AML-193 (cell line): ENCODE data around the gene MOV10.

Experiments used
- DNase-seq, 2 experiments: peaks; one replicate each; lab custom pipeline; 2025; lab: John Stamatoyannopoulos, UW

The MOV10 gene

DNA sequence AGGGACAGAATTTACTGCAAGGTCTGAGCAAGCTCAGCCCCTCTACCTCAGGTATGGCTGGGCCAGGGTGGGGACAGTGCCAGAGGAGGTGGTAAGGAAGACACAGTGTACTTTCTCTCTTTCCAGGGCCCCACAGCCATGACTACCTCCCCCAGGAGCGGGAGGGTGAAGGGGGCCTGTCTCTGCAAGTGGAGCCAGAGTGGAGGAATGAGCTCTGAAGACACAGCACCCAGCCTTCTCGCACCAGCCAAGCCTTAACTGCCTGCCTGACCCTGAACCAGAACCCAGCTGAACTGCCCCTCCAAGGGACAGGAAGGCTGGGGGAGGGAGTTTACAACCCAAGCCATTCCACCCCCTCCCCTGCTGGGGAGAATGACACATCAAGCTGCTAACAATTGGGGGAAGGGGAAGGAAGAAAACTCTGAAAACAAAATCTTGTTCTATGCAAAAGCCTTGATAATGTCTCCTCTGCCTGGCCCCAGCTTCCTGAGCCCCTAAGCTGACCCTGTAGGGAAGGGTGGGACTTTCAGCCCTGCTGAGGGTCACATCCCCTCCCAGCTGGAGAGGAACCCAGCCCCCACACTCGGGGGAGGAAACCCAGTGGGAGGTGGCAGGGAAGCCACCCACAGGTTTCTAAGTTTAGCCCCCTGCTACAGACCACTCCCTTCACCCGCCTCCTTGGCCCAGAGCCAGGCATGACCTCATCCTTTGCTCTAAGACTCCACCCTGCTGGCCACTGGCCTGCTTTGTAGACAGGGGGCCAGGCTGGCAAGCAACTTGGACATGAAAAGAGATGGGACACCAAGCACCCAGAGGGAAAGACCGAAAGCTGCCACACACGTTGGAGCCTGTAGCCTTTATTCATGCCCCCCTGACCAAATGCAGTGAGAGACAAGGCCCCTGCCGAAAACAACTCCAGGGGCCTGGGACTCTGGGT is 26.1 kb downstream of the MOV10 start:
- DNase-seq = no peak

DNA sequence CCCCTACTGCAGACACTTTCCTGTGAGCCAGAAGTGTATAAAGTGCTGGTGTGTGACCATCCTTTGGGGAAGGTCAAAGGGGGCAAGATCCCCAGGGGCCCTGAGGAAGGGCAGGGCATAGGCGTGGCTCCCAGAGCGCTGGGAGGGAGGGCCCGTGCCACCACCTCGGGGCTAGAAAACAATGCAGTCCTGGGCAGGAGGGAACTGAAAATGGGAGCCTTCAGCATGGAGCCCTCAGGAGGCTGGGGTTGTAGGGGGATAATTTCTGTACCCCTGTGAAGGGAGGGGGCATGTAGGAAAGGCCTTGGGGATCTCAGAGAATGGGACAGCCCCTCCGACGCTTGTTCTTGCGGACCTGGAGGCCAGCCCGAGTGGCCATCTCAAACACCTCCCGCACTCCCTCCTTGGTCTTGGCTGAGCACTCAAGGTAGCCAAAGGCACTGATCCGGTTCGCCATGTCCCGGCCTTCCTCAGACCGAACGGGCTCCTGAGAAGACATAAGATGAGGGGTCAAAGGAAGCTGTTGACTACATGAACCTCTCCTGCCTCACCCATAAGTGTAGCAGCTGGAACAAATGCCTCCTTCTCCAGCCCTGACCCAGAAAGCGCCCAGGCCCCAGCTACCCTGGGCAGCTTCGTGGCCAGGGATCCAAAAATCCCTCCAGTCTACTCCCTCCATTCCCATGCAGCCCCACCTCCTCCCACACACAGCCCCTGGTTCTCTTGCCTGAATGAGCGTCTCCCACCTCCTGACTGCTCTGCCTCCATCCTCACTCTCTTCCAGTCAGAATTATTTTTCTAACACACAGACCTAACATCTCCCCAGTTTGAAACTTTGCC is 27.0 kb downstream of the MOV10 start:
- no peak for DNase-seq

DNA sequence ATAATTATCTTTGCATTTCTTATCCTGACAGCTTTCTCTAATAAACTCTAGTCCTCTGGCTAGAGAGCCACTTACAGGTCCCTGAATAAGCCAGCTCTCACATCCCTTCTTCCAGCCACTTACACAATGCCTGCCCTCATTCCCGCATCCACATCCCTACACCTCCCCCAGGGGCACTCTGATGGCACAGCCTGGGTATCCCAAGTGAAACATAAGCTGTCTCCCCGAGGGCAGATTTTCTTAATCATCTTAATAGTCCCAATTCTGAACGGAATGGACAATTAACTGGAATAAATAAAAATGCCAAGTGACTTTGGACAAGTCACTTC is 27.6 kb downstream of the MOV10 start:
- DNase-seq = no peak

DNA sequence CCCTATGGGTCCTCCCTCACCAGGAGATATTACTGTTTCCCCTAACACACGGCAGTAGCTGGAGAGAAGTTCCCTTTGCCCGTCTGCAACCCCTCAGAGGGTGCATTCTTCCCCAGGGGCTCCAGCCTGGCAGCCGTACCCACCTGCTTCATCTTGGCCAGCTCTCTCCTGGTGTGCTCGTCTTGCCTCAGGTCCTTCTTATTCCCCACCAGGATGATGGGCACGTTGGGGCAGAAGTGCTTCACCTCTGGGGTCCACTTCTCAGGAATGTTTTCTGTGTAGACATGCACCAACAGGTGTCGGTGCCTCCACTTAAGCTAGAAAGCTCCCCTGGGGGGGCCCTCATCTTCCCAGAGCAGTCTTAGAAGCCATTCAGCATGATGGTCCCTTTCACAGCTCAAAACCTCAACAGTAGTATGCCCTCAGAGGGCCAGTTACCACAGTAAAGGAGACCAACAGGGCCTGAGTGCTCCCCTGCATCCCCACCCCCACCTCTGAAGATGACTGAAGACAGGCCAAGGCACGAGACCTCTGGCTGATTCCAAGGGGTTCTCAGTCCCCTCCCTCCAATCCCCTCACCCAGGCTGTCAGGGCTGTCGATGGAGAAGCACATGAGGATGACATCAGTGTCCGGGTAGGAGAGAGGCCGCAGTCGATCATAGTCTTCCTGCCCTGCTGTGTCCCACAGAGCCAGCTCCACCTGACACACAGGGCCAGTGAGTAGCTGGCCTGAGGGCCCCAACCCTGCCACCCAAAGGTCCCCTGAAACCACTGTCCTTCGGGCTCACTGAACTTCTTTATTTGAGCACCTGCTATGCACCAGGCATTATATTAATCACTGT is 28.2 kb downstream of the MOV10 start:
- no peak for DNase-seq

DNA sequence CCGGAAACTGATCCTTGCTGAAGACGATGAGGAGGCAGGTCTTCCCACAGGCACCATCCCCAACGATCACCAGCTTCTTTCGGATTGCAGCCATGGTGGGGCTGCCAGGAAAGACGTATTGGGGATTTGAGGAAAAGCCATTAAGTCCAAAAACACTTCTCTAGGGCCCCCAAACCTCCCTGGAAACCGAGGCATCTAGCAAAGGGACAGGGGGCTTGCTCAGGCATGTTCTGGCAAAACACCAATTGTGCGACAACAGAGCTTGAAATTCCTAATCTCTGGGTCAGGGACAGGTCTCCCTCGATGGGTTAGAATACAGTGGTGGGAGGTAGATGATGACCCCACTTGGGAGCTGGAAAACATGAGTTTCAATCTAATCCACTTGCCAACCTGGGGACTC is 29.2 kb downstream of the MOV10 start:
- no peak for DNase-seq

DNA sequence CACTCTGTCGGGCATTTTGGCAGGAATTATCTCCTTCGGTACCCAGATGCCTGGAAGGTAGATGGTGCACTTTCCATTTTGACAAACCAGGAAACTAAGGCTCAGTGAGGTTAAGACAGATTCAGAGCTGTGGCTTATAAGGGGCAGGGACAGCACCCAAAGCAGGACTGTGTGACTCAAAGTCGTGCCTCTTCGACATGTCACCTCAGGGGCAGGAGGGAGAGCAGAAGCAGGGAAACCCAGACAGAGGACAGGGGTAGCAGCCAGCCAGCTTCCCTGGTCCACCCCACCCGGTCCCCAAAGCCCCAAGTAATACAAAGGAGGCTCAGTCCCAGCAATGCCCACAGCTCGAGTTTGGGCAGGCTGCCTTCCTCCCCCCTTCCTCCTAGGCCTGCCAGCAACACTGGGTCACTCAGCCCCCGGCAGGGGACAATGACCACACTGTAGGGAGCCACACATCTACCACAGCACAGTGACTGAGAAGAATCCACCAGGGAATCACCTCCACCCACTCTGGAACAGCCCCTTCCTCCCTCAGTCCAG is 30.0 kb downstream of the MOV10 start:
- DNase-seq = no peak

DNA sequence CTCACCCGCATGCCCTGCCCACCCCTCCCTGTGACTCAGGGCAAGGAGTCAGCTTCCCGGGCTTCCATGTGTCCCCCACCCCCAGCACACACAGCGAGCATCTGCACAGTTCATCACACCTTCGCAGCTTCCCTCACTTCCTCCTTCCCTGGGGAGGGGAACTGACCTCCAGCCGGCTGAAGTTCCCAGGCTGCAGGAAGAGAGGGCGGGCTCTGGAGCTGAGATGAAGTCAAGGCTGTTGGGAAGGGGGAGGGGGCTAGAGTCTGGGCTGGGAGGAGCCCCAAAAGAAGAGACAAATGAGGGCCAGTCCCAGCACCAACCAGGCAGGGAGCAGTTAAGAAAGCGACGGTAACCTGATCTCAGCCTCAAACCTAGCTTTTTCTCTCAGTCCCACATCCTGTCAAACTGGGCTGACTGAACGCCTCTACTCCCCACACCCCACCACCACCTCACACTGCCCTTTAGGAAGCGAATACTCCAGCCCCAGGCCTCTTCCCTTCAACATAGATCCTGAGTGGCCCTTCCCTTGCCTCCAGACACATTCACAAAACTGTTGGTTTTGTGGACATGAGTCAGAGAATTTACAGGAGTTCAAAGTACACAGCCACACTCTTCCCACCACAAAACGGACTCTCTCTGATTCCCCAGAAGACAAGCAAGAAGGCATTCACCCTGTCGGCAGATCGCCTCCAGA is 30.6 kb downstream of the MOV10 start:
- DNase-seq = peak; percentile 77 to 80

DNA sequence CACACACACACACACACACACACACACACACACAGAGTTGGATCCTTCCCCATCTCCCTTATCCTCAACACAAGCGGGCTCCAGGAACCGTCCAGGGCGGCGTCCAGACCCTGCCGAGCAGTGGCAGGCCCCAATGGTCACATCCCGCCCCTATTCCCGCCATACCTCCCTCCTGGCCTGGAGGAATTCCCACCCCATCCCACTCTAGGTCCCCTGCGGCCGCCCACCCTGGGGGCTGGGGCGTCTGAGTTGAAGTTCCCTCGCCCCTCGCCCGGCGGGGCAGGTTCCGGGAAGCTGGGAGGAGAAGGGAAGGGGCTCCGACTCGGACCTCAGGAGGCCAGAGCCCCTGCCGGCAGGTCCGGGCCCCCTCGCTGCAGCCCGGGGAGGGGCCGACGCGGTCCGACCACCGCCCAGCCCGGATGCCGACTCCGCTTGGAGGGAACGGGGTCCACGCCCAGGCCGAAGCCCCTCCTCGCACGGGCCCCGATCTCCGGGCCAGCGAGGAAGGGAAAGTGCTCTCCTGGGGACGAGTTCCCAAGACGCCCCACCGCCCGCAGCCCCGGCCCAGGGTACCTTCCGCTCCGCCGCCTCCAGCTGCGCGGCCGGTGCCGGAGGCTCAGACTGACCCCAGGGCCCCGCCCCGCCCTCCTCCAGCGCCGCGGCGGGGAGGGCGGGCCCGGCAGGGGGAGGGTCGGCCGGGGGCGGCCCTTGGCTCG is 32.2 kb downstream of the MOV10 start, which contains the start of gene RHOC:
TSS of gene RHOC (minus strand) at position 623 of the 716 bp plus-strand sequence. CDS start 3,328 bp downstream, outside the sequence.
- DNase-seq = peak; percentile 29 to 45

DNA sequence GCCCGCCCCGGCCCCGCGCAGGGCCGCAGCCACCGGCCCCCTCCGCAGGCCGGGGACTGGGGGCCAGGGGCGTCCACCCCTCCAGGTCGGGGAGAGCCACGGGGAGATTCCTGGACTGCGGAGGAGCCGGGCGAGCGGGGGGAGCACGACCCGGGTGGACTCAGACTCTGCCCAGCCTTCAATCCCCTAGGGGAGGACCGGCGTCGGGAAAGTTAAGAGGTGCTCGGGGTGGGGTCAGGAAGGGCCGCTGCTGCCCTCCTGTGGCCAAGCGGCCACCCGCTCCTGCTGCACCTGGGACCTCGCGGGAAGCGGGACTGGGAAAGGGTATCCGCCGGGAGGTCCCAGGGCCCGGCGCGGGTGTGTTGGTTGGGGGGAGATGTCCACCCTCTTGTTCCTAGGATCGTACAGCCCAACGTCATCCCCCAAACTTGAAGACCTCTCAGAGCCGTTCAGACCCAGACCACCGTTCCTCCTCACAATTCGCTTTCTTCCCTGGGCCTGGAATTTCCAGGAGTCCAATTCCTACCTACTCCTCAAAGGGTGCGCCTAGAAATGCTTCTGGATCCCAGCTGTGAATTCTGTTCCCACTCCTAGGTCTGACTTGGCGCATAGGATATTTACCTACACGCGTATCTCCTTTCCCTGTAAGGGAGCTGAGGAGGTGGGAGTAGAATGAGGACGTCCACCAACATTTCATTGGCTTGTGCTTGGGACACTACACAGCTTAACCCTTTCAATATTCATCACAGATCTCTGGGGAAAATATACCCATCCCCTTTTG is 33.0 kb downstream of the MOV10 start:
- peak; percentile 48 to 54 for DNase-seq

DNA sequence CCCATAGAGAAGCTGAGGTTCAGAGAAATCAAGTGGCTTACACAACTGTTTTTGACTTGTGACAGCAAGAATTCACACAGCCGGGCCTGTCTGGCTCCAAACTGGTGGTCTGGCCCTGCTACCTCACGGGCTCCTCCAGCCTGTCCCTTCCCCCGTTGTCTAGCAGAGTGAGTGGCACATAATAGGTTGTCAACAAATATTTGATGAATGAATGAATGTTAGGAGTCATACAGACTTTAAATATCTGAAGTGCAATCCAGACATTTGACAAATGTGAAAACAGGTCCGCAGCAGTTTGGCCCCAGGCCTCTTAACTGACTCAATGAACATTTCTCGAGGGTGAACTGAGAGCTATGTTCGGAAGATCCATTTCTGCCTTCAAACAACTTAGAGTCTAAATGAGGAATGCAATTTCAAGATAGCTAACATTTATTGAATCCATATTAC is 33.6 kb downstream of the MOV10 start:
- DNase-seq = no peak

DNA sequence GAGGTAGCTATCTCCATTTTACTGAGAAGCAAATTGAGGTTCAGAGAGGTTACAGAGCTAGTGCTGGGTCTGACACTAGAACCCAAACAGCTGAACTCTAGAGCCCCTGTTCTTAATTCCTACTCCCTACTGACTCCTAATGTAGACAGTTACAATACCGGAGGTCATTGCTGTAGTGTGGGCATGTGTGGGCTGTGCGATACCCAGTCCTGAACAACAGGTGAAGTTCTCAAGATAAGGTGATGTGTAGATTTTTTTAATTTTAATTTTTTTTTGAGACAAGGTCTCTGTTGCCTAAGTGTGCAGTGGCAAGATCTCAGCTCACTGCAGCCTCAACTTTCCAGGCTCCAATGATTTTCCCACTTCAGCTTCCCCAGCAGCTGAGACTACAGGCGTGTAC is 34.0 kb downstream of the MOV10 start:
- DNase-seq = no peak

DNA sequence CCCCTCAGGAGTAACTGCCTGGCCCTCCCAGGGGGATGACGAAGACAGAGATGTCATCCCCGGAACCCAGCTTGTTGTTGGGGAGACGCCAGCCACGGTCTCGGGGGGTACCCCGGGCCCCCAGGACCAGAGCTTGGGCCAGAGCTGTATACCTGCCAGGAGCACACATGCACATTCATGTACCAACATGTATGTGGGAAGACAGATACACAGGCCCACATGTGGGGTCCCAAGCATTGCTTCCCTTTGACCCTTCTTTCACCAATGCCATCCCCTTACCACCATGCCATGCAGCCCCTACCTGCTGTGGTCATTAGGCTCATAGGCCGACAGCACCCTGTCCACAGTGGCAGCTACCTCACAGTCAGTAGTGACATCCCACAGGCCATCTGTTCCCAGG is 35.7 kb downstream of the MOV10 start:
- no peak for DNase-seq

DNA sequence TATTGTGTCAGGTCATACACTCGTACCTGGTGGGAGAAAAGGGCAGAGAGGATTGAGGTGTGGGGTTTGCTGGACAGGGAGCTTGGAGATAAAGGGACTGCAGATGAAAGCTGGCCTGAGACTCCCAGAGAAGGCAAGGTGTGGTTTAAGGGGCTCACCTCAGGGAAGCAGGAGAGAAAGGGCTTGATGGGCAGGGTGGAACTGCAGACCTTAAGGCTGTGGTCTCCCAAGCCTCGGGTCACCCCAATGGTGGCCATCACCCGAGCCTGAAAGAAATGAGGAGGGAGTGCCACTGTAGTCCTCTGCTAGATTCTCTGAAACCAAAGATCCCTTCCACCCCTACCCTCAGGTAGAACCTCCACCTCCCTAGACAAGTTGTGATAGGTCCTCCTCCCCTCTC is 36.1 kb downstream of the MOV10 start:
- DNase-seq = no peak

DNA sequence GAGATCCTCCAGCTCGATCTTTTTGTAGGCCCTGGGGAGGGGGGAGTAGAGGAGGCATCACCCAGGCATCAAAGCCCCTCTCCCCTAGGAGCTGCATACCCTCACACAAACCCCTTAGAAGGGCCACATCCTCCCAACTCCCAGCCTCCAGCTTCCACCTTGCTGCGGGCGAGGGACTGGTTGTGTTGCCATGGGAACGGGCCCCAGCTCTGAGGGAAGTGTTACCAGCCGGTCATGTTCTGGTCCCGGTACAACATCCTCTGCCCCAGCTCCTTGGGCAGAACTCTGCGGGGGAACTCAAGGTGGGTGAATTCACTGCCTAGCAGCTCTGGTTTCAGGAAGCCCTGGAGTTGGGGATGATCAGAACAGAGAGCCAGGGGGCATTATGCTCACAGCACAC is 36.6 kb downstream of the MOV10 start:
- no peak for DNase-seq

DNA sequence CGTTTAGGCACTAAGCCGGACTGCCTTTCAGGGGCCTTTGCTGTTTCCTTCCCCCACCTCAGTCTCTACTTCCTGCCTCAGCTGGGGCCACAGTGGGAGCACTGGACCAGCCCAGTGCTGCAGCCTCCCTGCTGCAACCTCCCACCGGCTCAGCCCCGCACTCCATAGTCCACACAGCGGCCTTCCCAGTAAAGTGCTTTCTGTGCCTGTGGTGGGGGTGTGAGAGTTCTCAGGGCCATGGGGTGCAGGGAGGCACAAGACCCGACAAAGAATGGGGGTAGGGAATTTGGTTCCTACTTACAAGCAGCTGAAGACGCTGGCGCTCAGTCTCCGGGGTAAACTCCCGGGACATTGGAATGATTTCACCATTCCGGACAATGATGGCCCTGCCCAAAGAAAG is 37.2 kb downstream of the MOV10 start:
- DNase-seq = no peak

DNA sequence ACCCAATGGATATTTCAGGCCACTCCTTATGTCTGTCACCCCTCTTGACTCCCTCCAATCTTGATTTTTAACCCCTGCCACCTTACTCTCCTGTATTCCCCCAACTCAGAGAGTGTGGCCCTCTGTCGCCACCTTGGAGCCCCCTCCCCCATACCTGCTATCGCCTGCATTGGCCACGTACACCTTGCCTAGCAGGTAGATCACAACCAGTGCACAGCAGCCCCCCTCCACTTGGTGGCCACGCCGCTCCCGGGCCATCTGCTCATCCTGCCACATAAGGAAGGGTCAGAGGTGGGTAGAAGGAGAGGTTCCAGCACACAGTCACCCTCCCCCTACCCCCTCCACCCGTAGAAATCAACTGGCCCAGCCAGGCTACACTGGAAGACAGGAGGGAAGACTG is 37.7 kb downstream of the MOV10 start:
- no peak for DNase-seq

DNA sequence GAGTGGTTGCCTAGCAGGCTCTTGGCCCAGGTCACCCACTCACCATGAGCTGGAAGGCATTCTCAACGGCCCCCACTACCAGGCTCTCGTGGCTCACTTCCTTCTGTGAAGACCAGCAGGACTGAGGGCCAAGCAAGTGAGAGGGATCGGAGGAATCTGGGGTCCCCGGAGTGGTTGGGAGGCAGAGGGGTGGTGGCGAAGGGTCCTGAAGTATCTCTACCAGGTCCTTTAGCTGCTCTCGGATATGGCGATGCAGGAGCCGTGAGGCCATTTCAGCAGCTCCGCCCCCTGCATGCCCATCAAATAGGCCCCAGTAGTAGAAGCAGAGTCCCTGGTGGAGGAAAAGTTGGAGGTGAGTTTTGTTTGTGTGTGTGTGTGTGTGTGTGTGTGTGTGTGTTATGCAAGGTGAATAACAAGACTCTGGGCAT is 38.3 kb downstream of the MOV10 start:
- DNase-seq = no peak

DNA sequence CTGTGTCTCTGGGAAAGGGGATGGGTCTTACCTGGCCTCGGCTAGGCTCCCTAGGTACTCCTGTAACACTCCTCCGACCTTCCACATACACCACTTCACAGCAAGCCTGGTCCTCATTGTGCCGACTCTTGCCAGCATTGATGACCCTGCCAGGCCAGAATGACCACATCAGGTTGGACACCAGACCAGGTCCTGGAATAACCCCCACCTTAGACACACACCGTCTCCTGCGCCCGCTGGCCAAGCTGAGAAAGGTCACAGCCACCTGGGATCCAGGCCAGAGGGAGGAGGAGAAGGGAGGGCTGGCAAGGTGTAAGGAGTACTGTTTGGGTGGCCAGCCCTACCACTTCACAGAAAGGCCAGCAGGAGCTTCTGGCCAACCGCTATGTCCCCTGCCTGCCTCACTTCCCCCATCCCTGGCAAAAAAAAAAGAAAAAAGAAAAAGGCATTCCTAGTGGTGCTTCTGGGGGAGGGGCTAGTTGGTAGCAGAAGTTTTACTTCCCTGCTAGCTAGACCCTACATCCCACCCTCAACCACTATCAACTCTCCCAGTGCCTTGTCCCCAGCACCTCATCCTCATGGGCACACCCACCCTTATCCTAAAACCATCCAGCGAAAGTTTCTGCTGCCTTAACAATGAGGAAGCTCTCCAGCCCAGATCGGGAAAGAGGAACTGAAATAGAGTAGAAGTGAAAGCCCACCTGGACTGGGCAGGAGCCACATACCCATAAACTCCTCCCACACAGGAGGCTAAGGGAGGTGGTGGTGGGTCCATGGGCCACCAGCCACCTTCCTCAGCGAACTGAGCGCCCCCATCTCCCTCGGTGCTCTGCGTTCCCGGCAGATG is 39.2 kb downstream of the MOV10 start:
- DNase-seq = peak; percentile 16 to 48
